Heart left ventricle (tissue), 13 donors: ENCODE data around the gene C19orf67.

Experiments used
- POLR2A ChIP-seq, 2 donors: fragments of 450-650 bp; IDR thresholded peaks; one replicate each; pipeline ENCODE4 v1.6.1; 2017; ENCODE audit warnings: antibody characterized with exemption in 2 of 2, mild to moderate bottlenecking in 2 of 2, moderate library complexity in 2 of 2
- TF ChIP-seq, protein P1 (sequence below), 12 donors: fragments of 200-600 bp; sonication (generic) in 4 of 12; IDR thresholded peaks; one replicate each; pipeline versions ENCODE4 v1.5.0 to v1.8.0; 2018 to 2022; ENCODE audit warnings: antibody characterized with exemption in 12 of 12, mild to moderate bottlenecking in 5 of 12
- donor health status: ischemic (EF 13 %, LVEDD 7.1; RV severe dilation, severe dysfunction).
- donor health status: DM: no; HTN: yes; CAD: no.
- donor health status: DM: no; HTN: no; CAD: no.
- donor health status: ischemic (EF 25% LVEDD 6.9; RV normal size, moderate dysfunction).
- donor health status: ischemic (EF 25% LVEDD 5.7; RV mildly dilated, moderate dysfunction).
- donor health status: ischemic (EF 35%, LVEDD 5.7; RV mildly dilated, moderate dysfunction).
- donor health status: nonischemic (EF 11% LVEDD 7.7; RV severe dilation, severe dysfunction).
- donor health status: DM: yes; HTN: yes; CAD: no.
- donor health status: PGD.
- donor health status: ischemic (EF 29% LVEDD 5.4; RV normal size, mild dysfunction).
- donor health status: nonischemic (EF 23%, LVEDD 6.1; RV moderate dilation, normal function).

DNA sequence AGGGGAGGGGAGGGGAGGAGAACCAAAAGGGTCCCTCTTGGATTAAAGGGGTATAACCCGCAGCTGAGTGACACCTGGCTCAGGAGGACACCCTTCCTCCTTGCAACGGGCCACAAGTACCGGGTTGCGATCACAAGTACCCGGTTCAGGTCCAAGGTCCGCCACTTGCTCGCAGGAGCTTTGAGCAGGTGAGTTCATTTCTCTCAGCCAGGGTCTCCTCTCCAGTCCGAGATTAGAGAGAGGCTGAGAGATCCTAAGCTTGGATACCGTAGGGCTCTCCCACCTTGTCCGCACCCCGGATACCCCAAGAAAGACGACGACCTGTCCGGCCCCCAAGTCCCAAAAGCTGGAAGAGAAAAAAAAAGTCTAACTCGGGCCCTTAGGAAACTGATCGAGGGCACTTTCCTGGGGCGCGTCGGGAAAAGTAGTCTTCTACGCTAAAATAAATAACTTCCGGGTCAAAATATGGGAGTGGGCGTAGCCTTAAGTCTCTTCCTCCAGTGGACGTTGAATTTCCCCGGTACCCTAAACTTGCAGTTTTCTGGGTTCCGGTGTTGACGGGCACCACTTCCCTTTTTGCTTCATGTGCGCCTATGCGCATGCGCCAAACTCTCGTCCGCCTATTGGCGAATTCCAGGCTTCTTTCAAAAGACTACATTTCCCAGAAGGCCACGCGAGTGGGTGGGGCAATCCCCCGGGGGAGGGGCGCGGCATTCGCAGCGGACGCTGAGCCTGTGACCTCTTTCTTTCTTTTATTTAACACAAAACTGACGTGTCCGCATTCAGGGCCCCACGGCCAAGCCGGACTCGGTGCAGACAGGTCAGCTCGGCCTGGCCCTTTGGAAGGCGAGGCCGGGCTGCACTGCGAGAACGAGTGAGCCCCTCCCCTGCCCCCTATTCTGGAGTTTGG lies 4.4 kb downstream of the C19orf67 start:
- peak in 1 of 2 donors; percentile 85 for TF ChIP-seq POLR2A (IDR thresholded peaks at IDR 0.05)
- TF ChIP-seq, protein P1, sequence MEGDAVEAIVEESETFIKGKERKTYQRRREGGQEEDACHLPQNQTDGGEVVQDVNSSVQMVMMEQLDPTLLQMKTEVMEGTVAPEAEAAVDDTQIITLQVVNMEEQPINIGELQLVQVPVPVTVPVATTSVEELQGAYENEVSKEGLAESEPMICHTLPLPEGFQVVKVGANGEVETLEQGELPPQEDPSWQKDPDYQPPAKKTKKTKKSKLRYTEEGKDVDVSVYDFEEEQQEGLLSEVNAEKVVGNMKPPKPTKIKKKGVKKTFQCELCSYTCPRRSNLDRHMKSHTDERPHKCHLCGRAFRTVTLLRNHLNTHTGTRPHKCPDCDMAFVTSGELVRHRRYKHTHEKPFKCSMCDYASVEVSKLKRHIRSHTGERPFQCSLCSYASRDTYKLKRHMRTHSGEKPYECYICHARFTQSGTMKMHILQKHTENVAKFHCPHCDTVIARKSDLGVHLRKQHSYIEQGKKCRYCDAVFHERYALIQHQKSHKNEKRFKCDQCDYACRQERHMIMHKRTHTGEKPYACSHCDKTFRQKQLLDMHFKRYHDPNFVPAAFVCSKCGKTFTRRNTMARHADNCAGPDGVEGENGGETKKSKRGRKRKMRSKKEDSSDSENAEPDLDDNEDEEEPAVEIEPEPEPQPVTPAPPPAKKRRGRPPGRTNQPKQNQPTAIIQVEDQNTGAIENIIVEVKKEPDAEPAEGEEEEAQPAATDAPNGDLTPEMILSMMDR (IDR thresholded peaks at IDR 0.05) = no peak
